Hepatocyte (in vitro differentiated cells): ENCODE data around the gene GDPD4.

ENCODE experiments used
- EZH2 ChIP-seq: fragments of 200-600 bp; sonication (generic); IDR thresholded peaks from 2 replicates; pipeline ENCODE4 v1.6.1; 2016; ENCODE audit warnings: antibody characterized with exemption, mild to moderate bottlenecking, borderline replicate concordance
- TF ChIP-seq, protein P1 (sequence below): fragments of 200-600 bp; sonication (generic); IDR thresholded peaks from 2 replicates; pipeline ENCODE4 v1.5.1; 2016; ENCODE audit warnings: antibody characterized with exemption, mild to moderate bottlenecking; ENCODE audit not compliant: poor library complexity

GRCh38 chr11:77191429-77191822 is 110.1 kb downstream of the GDPD4 start:
- TF ChIP-seq, protein P1, sequence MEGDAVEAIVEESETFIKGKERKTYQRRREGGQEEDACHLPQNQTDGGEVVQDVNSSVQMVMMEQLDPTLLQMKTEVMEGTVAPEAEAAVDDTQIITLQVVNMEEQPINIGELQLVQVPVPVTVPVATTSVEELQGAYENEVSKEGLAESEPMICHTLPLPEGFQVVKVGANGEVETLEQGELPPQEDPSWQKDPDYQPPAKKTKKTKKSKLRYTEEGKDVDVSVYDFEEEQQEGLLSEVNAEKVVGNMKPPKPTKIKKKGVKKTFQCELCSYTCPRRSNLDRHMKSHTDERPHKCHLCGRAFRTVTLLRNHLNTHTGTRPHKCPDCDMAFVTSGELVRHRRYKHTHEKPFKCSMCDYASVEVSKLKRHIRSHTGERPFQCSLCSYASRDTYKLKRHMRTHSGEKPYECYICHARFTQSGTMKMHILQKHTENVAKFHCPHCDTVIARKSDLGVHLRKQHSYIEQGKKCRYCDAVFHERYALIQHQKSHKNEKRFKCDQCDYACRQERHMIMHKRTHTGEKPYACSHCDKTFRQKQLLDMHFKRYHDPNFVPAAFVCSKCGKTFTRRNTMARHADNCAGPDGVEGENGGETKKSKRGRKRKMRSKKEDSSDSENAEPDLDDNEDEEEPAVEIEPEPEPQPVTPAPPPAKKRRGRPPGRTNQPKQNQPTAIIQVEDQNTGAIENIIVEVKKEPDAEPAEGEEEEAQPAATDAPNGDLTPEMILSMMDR, result no peak
- TF ChIP-seq EZH2, result no peak
